ELR (cell line): Measurements from ENCODE around the gene SPOP.
A peak's percentile ranks its signal among the peaks of the same experiment; 100 is the strongest.

Experiments
- DNase-seq: peaks from one replicate; pipeline ENCODE4 v3.0.0-alpha.2; 2015; ENCODE audit warnings: low read depth

Gene SPOP

GRCh38 chr17:49583889-49584288 lies 94.0 kb downstream of the SPOP start:
- DNase-seq: no peak

- DNase-seq: no peak
Observed at GRCh38 chr17:49583226-49583625, 94.7 kb downstream of the SPOP start.

GRCh38 chr17:49582789-49583188 lies 95.1 kb downstream of the SPOP start:
- peak; percentile 82 for DNase-seq

GRCh38 chr17:49582055-49582722 lies 95.7 kb downstream of the SPOP start:
- DNase-seq: no peak

- DNase-seq: no peak
Observed at GRCh38 chr17:49581648-49581998, 96.3 kb downstream of the SPOP start.

GRCh38 chr17:49580981-49581647 lies 96.8 kb downstream of the SPOP start:
- DNase-seq: no peak

- DNase-seq: peak; percentile 65
Observed at GRCh38 chr17:49580055-49580721, 97.7 kb downstream of the SPOP start.

- DNase-seq: no peak
Observed at GRCh38 chr17:49579522-49579921, 98.4 kb downstream of the SPOP start.

GRCh38 chr17:49578952-49579500 lies 98.9 kb downstream of the SPOP start:
- no peak for DNase-seq

- no peak for DNase-seq
Observed at GRCh38 chr17:49578414-49578813, 99.5 kb downstream of the SPOP start.

- DNase-seq: no peak
Observed at GRCh38 chr17:49577963-49578362, 99.9 kb downstream of the SPOP start.

GRCh38 chr17:49577650-49577934 lies 100.3 kb downstream of the SPOP start:
- DNase-seq: no peak

- no peak for DNase-seq
Observed at GRCh38 chr17:49576917-49577649, 100.8 kb downstream of the SPOP start.

- peak; percentile 67 for DNase-seq
Observed at GRCh38 chr17:49576088-49576916, 101.6 kb downstream of the SPOP start.

- peak; percentile 59 for DNase-seq
Observed at GRCh38 chr17:49575679-49576087, 102.2 kb downstream of the SPOP start, which contains the start of gene NXPH3. Gene NXPH3 (plus strand): TSS chr17:49575871. CDS start chr17:49576220, 349 bp downstream.

- DNase-seq: no peak
Observed at GRCh38 chr17:49574945-49575678, 102.8 kb downstream of the SPOP start.

GRCh38 chr17:49574323-49574781 lies 103.5 kb downstream of the SPOP start:
- no peak for DNase-seq

- DNase-seq: no peak
Observed at GRCh38 chr17:49573510-49574322, 104.2 kb downstream of the SPOP start.

- DNase-seq: no peak
Observed at GRCh38 chr17:49572806-49573420, 105.0 kb downstream of the SPOP start.
